ENCODE data around the gene LAMA2. TPM values are rescaled to one million over a fixed set of nuclear protein-coding genes. Genes with fewer than 3 reads are reported as not detected.
"Not testable (repeated sequence)": the region's sequence is repeated elsewhere in the genome, so short reads cannot be mapped to it uniquely, and the experiment has no call there.

LAMA2 gene
- total RNA-seq, 1 experiment from 2014 or later: 0.28 TPM

GRCh38 chr6:129084406-129084805, 201.5 kb downstream of the LAMA2 start:
- no peak for TF ChIP-seq POLR2AphosphoS5 (IDR thresholded peaks at IDR 0.05; ENCODE audit: low read depth, low read length)
- no peak for TF ChIP-seq TCF7L2 (IDR thresholded peaks at IDR 0.05; ENCODE audit: low read depth, low read length)
- TF ChIP-seq SIN3A (IDR thresholded peaks at IDR 0.05; ENCODE audit: borderline replicate concordance, insufficient read depth, low read depth, low read length): no peak
- TF ChIP-seq REST (IDR thresholded peaks at IDR 0.05; ENCODE audit: insufficient read depth in 1 of 2, low read depth in 2 of 2, low read length in 1 of 2): no peak
- TF ChIP-seq CTCF (IDR thresholded peaks at IDR 0.05): no peak
- DNase-seq (ENCODE audit: low read depth, low spot score): no peak
- Histone ChIP-seq H3K9me3 (ENCODE audit: control insufficient read depth, insufficient read depth, low read depth, low read length) (no peaks in the 10 kb centered on the region), H3K4me3 (ENCODE audit: low read depth in 2 of 2, low read length in 2 of 2) (no peak overlapping the region), H3K36me3 (ENCODE audit: control insufficient read depth, insufficient read depth, low read length) (no peaks in the 10 kb centered on the region), H3K27ac (ENCODE audit: low read length) (no peak overlapping the region), H3K4me1 (ENCODE audit: control insufficient read depth, insufficient read depth, low read length) (no peaks in the 10 kb centered on the region), H3K27me3 (ENCODE audit: control insufficient read depth, insufficient read depth, low read length) (no peaks in the 10 kb centered on the region)
- no peak for ATAC-seq
- POLR2A ChIA-PET: no interaction called here
- in situ Hi-C loops (cut with HindIII; ENCODE audit: low pct_unique_long_range_greater_than_20kb, low sequenced_read_pairs): no loop called here
- no TSS peak for BruUV-seq (replicated peaks)
- CTCF ChIA-PET: no interaction called here
- intact Hi-C loops (cut with micrococcal nuclease; ENCODE audit: unreplicated experiment): no loop called here

- H3K27ac ChIP-seq (ENCODE audit: low read length); H3K4me1 ChIP-seq (ENCODE audit: control insufficient read depth, insufficient read depth, low read length); BruUV-seq (replicated peaks); intact Hi-C loops (cut with micrococcal nuclease; ENCODE audit: unreplicated experiment); H3K27me3 ChIP-seq (ENCODE audit: control insufficient read depth, insufficient read depth, low read length); DNase-seq (ENCODE audit: low read depth, low spot score); H3K36me3 ChIP-seq (ENCODE audit: control insufficient read depth, insufficient read depth, low read length); POLR2A ChIA-PET; CTCF ChIA-PET; H3K4me3 ChIP-seq (ENCODE audit: low read depth in 2 of 2, low read length in 2 of 2); ATAC-seq; in situ Hi-C loops (cut with HindIII; ENCODE audit: low pct_unique_long_range_greater_than_20kb, low sequenced_read_pairs); H3K9me3 ChIP-seq (ENCODE audit: control insufficient read depth, insufficient read depth, low read depth, low read length): not testable (repeated sequence)
These were observed 205.5 kb downstream of the LAMA2 start for GRCh38 chr6:129088481-129088880.

GRCh38 chr6:129089357-129089756, 206.4 kb downstream of the LAMA2 start:
- Histone ChIP-seq H3K36me3 (ENCODE audit: control insufficient read depth, insufficient read depth, low read length) (no peaks in the 10 kb centered on the region), H3K27ac (ENCODE audit: low read length) (no peak overlapping the region), H3K4me1 (ENCODE audit: control insufficient read depth, insufficient read depth, low read length) (no peaks in the 10 kb centered on the region), H3K9me3 (ENCODE audit: control insufficient read depth, insufficient read depth, low read depth, low read length) (no peaks in the 10 kb centered on the region), H3K27me3 (ENCODE audit: control insufficient read depth, insufficient read depth, low read length) (no peaks in the 10 kb centered on the region), H3K4me3 (ENCODE audit: low read depth in 2 of 2, low read length in 2 of 2) (no peak overlapping the region)
- CTCF ChIA-PET: no interaction called here
- POLR2A ChIA-PET: no interaction called here
- no peak for TF ChIP-seq REST (IDR thresholded peaks at IDR 0.05; ENCODE audit: insufficient read depth in 1 of 2, low read depth in 2 of 2, low read length in 1 of 2)
- TF ChIP-seq SIN3A (IDR thresholded peaks at IDR 0.05; ENCODE audit: borderline replicate concordance, insufficient read depth, low read depth, low read length): no peak
- no peak for TF ChIP-seq POLR2AphosphoS5 (IDR thresholded peaks at IDR 0.05; ENCODE audit: low read depth, low read length)
- TF ChIP-seq CTCF (IDR thresholded peaks at IDR 0.05): no peak
- TF ChIP-seq TCF7L2 (IDR thresholded peaks at IDR 0.05; ENCODE audit: low read depth, low read length): no peak
- BruUV-seq (replicated peaks): no TSS peak
- DNase-seq (ENCODE audit: low read depth, low spot score): no peak
- in situ Hi-C loops (cut with HindIII; ENCODE audit: low pct_unique_long_range_greater_than_20kb, low sequenced_read_pairs) (no loop called here), intact Hi-C loops (cut with micrococcal nuclease; ENCODE audit: unreplicated experiment) (no loop called here)
- ATAC-seq: no peak
